Left ventricle myocardium superior (tissue), 1 donor: ENCODE results near the gene CDH2. TPM values are rescaled to one million over a fixed set of nuclear protein-coding genes. Genes with fewer than 3 reads are reported as not detected.

Experiments used
- ATAC-seq: fragments of 200-7000 bp; cut with Tn5 transposase; one replicate; pipeline ENCODE4 v1.9.1; 2020; ENCODE audit warnings: mild to moderate bottlenecking, moderate library complexity
- DNase-seq: peaks from one replicate; pipeline ENCODE4 v3.0.0-alpha.2; 2020
- intact Hi-C: fragments of 100-400 bp; cut with micrococcal nuclease; formaldehyde crosslinking; loops from one replicate; pipeline ENCODE4 v1.11.0; 2022
- total RNA-seq: library from RNA; stranded (reverse); fragmentation: NEBNext Ultra II Directional; extraction: Animal tissue kit (Norgen Biotek cat#: 25700); gene quantifications from one replicate; pipeline ENCODE4 v1.2.1, GENCODE V29; 2021
- donor health status: DM: no; HTN: yes; CAD: no; lungs with severe emphysema.

CDH2 gene
- total RNA-seq, 1 donor from 2014 or later = 321 TPM

DNA sequence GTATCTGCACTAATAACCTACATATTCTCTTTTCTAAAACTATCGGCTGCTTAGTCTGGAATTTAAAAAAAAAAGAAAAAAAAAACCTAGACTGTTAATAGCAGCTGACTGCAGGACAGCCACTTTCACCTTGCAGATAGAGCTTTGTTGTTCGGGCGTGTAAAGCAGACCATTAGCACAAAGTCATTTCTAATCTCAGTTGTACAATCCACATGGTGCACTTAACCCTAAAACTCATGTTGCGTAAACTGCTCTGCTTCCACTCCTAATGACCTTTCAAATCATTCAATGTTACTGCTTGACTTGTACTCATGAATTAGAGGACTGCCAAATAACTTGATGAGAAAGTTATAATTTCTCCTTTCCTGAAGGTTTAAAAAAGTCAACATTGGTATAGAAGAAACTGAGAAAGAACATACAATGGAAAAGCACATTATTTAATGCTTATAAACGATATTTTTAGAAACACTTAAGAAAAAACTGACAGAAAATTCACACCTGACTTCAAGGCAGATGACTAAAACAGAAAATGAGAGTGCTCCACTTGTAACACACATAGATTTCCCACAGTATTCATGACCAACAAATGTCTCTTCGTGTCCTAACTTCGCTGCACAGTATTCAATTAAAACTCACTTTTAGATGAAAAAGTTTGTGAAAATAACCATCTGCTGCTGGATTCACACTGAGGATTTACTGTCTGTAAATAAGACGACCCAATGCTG, 2.6 kb downstream of the CDH2 start:
- intact Hi-C loops = no loop called here
- no peak for DNase-seq
- peak; percentile 43 for ATAC-seq

DNA sequence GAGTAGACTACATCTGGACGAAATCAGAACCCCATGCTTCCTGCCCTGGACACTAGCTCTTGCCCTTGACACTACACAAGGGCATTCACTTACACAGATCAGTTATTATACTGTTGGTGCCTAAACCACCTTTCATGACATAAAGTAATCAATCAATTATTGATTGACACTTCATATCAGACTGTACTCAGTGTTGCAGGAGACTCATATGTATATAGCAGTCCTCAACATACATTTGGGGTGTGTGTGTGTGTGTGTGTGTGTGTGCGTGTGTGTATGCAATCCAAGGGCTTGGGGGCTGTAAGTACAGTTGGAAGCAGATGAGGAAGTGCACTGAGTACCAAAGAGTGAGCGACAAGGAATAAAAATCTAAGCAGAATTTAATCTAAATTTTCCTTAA, 5.1 kb downstream of the CDH2 start:
- intact Hi-C loops = no loop called here
- no peak for ATAC-seq

DNA sequence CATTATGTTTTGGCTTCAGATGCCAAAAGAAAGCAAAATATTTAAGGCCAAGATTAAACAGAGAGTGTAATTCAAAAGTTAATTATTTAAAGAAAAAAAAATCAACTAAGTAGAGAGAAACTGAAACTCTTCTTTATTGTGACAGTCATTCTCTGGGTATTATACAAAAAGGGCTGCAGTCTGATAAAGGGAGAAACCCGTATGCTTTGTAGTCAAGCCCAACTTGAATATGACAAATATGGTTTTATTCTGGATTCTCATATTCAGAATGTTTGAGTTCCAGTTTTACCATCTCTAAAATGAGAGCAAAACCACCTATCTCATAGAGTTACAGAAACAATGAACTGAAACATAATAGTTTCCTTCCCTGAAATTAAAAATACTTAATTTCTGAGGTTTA, 8.2 kb downstream of the CDH2 start:
- no peak for ATAC-seq
- no peak for DNase-seq
- intact Hi-C loops = no loop called here

More for the DNA sequence above, 5.1 kb downstream of the CDH2 start:
- DNase-seq = no peak

DNA sequence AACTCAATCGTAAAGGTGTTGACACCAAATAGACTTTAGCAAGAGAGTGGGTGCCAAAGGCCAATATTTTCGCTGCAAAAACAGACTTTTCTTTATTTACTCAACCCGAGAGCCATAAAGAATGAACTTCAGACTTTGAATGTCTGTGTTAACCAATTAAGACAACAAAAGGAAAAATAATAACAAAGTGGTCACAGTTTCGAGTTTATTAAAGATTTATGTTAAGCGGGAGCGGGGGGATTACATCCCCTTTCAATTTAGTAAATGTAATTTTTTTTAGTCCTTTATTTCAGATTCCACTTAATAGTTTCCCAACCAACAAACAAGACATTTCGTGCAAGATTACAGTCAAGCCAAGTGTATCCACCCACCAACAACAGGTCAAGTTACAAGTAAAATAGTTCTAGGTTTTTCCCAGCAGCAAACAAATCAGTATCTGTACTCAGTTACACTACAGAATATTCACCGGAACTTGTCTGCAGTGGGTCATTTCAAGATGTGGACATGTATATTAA, 9.0 kb downstream of the CDH2 start:
- ATAC-seq (no peak), DNase-seq (no peak)
- intact Hi-C loops = no loop called here

DNA sequence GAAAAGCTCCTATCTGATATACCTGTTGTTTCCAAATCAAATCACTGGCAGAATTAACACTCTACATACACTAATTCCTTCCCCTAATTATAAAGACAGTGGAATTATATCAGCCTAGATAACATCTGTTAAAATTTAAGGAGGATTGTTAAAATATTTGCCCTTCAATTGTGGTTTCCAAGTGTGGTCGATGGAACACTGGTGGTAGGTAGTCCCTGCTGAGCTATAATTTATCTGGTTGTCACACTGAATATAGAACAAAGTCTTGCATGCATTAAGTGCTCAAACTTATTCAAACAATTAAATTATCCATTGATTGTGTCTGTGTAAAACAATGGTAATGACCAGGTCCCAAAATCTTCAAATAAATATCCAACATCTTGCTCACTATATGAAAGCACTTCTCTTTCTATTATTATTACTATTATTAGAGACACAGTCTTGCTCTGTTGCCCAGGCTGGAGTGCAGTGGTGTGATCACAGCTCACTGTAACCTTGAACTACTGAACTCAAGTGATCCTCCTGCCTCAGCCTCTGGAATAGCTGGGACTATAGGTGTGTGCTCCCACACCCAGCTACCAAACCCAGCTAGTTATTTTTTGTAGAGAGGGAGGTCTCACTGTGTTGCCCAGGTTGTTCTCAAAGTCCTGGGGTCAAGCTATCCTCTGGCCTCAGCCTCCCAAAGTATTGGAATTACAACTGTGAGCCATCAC, 12.0 kb downstream of the CDH2 start:
- DNase-seq (no peak), ATAC-seq (no peak)
- intact Hi-C loops = no loop called here

DNA sequence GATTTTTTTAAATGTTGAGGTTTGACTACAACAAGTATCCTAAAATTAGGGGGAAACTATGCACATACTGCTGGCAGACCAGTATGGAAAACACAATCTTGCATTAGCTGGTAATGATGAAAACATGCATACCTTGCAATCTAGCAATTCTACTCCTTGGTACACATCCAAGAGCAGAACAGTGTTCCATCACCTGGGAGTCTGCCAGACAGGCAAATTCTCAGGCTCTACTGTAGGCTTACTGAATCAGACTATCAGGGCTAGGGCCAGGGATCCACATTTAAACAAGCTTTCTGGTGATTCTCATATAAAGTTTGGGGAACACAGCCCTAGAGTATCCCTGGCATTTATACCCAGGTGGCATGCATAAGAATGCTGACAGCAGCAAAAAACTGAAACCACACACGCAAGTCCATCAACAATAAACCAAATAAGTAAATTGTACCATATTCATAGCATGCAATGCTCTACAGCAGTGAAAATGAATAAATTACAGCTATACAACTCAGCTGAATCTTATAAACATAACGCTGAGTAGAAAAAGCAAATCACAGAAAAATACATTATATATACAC, 13.6 kb downstream of the CDH2 start:
- ATAC-seq (peak; percentile 56), DNase-seq (no peak)
- intact Hi-C loops = no loop called here

DNA sequence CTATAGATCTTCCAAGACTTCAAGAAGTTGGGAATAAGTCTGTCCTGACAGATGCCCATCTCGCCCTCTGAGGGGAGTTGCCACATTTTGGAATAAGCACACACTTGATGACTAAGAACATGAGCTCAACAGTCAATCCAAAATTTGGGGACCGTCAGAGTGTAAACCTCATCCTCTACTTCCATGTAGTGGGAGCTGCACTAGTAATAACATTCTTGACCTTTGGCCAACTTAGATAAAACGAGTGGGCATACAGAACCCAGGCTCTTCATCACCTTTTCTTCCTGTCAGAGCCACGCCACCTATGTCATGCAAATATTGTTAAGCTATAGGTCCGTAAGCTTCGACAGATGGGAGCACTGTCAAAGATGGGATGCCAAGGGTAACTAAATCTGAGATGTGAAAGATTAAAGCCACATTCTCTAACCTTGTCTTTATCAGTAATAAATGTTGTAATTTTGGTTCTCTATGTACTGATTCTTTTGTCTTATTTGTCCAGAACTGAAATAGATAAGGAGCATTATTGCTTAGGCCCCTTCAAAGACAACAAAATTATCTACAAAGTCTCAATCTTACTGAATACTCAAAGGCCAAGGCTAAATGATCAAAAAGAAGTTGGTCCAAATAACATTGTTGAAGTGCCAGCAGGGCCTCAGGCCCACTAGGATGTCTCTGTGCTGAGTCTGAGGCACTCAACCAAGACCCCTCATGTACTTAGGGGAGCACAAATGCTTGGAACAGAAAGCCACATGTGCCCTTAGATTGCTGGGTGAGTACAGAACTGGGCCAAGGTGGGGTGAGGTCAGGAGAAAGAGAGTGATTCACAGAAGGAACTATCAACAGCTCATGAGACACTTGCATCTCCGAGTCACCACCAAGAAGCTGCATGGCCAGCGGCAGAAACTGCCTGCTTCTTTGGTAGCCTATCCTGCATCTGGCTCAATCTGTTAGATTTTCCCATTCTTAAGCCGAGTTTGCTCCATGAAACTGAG, 15.0 kb downstream of the CDH2 start:
- intact Hi-C loops = no loop called here
- DNase-seq (no peak), ATAC-seq (peak; percentile 49)

DNA sequence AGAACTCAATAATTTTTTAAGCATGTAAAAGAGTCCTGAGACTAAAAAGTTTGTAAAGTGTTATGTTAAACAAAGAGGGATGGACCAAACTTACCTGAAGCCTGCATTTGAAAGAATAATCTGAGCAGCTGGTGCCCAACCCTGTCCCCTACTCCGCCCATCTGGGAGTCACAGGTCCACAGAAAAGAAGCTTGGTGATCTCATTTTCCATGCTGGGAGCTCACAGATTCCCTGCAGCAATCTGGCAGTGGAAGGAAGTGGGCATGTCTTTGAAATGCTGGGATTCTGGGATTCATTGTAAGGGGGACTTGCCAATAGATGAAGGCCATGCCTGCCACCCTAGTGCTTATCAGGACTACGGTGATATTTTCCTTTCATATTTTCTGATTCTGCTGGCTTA, 17.9 kb downstream of the CDH2 start:
- ATAC-seq = peak; percentile 35
- DNase-seq = no peak
- intact Hi-C loops = no loop called here

DNA sequence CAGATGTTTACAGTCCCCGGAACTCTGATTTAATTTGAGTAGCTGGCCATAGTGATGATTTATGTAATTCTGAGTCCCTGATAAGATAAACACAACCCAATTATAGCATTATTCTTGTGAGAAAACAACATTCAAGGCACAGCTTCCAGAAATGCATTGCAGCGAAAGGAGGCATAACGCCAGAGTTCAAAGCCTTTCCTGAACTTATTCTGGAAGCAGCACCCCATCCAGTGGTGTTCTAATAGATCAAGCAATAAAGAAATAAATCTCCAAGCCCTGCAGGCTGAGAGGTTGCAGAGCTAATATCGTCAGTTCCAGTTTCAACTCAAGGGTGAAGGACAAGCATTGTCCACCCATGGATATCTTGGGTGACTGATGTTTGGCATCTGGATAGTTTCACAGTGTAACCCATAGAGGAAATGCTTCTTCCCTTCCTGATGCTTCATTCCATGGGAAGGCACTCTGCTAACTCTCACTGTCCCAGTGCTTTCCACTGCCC, 18.8 kb downstream of the CDH2 start:
- intact Hi-C loops = no loop called here
- ATAC-seq (peak; percentile 29), DNase-seq (no peak)

DNA sequence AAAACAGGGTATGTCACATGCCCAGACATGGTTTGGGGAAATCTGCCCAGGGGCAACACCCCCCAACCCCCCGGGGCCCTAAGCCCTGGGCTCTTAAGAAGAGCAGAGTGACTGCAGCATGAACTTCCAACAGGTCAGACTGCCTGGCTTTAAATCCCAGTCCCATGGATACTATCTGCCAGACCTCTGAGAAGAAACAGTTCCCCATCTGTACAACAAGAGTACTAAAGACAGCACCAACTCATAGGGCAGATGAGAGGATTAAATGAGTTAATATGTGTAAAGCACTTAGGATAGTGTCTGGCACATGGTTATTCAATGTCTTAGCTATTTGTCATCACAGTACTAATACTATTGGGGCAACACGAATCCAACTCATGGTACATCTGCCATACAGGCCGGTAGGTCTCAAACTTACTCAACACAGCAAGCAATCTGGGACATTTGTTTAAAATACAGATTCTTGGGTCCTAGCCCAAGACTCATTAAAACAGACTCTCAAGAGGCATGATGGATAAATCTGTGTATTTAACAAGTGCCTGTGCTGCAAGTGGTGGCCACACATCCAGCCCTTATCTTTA, 23.4 kb downstream of the CDH2 start:
- DNase-seq (no peak), ATAC-seq (peak; percentile 52)
- intact Hi-C loops = no loop called here

DNA sequence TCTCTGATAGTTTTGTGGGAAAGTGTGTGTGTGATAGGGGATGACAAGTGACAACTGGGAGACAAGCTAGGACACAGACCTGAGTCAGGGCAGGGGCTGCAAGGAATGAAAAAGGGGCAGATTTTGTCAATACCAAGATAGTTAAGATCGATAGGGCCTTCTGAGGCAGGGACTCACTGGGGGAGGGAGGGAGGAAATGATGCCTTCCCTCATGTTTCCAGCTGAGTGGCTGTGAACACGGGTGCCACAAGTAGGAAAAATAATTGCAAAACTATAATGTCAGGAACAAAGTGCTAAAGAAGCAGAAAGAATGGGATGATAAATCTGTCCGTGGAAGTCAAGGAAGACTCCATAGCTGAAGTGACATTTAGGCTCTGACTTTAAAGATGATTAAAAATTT, 24.2 kb downstream of the CDH2 start:
- DNase-seq = no peak
- intact Hi-C loops = no loop called here
- no peak for ATAC-seq

DNA sequence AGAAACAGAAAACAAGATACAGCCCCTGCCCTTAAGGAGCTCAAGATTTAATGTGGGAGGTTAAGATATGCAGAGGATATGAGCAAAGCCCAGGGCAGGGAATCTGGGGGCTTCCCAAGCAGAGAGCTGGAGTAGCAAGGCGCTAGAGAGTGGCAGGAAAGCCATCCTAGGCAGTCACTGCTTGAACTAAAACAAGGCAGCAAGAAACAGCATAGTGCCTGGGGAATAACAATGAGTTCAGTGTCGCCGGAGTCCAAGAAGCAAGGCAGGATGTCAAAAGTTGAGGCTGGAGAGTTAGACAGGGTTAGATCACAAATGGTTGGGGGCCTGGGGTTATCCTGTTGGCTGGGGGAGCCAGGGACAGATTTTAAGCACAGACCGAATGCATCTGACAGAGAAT, 24.6 kb downstream of the CDH2 start:
- DNase-seq (no peak), ATAC-seq (peak; percentile 7)
- intact Hi-C loops = no loop called here

DNA sequence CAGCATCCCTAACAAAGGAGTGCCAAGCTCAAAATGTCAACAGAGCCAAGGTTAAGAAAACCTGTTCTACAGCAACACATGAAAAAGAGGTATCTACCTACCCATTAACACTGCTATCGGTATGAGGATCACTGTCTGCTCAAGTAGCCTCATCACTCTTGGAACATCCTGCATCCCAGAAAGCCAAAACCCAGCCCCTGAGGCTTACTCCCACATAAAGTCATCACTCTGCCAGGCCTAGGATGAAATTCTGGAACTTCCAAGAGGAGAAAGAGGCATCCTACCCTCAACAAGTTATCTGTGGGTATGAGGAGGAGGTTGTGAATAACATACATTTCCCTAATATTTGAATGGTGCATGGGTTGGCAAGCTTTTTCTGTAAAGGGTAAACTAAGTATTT, 25.5 kb downstream of the CDH2 start:
- ATAC-seq = no peak
- DNase-seq = no peak
- intact Hi-C loops = no loop called here

DNA sequence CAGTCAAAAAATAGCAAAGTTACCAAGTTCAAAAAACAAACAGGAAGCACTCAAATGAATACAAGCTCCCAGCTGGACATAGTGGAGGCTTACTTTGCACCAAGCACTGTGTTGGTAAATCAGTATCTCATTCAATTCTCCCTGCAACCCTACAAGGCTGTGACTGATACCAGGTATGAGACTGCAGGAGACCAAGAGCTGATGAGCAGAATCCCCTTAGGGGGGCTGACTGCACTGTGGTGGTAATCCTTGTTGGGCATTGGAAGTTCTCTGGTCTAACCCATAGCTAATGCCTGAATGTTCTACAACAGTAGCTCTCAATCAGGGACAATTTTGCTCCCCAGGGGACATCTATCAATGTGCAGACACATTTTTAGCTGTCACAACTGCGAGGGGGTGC, 26.0 kb downstream of the CDH2 start:
- ATAC-seq = peak; percentile 8
- no peak for DNase-seq
- intact Hi-C loops = no loop called here

DNA sequence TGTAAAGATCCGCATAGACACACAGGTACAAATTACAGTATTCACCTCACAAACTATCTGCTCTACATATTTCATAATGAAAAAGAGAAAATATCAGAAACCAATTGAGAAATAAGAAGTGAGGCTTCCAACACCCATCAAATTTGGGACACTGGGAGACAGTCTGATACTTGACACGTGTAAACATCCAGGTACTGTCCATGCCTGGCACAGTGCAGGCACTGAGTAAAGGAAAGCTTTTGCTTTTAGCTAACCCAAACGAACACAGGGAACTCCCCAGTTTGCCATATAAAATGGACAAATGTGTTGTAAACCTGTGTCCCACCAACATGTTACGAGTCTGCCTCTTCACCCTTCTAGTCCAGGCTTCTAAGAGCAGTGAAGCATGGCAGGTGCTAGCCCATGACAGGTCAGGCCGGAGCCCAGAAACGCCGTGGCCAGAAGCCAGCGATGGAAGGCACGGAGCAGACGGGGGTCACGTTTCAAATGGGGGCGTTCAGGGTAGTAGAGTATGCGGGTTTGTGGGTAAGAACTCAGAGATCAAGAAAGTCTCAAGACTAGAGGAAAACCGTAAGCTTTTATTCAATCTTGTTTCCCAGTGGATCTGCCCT, 27.0 kb downstream of the CDH2 start:
- DNase-seq = peak; percentile 62
- intact Hi-C loops = no loop called here
- ATAC-seq = peak; percentile 58

DNA sequence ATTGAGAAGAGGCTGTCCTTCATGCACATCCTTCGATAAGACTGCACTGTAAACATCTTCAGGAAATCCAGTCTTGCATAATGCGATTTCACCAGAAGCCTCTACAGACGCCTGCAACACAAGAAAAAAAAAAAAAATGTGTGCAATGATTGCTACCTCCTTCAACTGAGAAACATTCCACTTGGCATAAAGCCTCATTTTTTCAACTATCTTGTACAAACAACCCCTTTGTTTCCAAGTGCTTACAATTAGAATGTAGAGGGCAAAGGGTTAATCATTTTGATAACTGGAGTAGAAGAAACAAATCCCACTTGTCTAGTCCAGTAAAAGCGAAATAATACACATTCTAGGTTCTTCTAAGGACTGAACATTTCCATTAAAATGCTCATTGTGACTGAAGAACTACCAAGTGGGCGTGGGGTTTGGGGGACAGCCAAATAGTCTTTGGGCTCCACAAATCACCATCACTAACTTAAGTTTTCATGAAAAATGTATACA, 29.2 kb downstream of the CDH2 start:
- intact Hi-C loops = no loop called here
- no peak for DNase-seq
- no peak for ATAC-seq

DNA sequence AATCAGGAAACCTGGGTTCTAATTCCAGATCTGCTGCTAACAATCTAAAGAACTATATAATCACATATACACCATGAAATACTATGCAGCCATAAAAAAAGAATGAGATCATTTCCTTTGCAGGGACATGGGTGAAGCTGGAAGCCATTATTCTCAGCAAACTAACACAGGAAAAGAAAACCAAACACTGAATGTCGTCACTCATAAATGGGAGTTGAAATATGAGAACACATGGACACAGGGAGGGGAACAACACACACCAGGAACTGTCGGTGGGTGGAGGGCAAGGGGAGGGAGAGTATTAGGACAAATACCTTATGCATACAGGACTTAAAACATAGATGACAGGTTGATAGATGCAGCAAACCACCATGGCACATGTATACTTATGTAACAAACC, 33.2 kb downstream of the CDH2 start:
- ATAC-seq (no peak), DNase-seq (no peak)
- intact Hi-C loops = no loop called here

DNA sequence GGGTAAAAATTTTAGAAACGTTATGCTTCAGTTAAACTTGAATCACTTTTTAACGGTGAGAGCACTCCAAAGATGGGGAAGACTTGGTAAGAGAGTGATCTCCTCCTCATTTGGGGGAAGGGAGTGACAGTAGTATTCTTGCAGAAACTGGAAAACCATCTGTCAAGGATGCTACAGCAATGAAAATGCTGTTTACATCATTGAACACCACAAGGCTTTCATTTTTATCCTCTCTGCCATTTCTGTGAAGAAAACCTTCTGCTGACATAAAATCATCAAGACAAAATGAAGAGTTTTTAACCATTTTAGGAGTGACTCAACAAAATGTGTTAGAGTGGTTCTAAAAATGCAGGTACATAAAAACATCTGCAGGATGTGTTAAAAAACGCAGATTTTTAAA, 38.1 kb downstream of the CDH2 start:
- ATAC-seq (no peak), DNase-seq (no peak)
- intact Hi-C loops = no loop called here
